Endothelial cell of umbilical vein (primary cell): ENCODE data around the gene ARPC1B. TPM values are rescaled to one million over a fixed set of nuclear protein-coding genes. Genes with fewer than 3 reads are reported as not detected.

Experiments
- BruUV-seq: library from RNA; stranded (reverse); fragments of 400-500 nt; replicated peaks from 2 replicates; lab custom pipeline; 2021; lab: Mats Ljungman, UMichigan
- CTCF ChIA-PET: fragments of 300-600, 350-600 bp; sonication (Branson Sonifier 250); formaldehyde crosslinking; loops from one replicate; lab custom pipeline; 2021; ENCODE audit warnings: antibody characterized with exemption, inconsistent platforms; lab: Charles Lee
- POLR2A ChIA-PET: fragments of 300-600, 350-600 bp; sonication (Branson Sonifier 250); formaldehyde crosslinking; loops from one replicate; lab custom pipeline; 2021; ENCODE audit warnings: antibody characterized with exemption, inconsistent platforms; lab: Charles Lee
- DNase-seq: peaks from one replicate; pipeline ENCODE4 v3.0.0-alpha.2; 2011; ENCODE audit warnings: low read depth, low spot score
- FAIRE-seq: peaks from 2 replicates; lab custom pipeline; 2011; peaks lifted over from hg19 to GRCh38; lab: Jason Lieb, UNC
- H2AFZ ChIP-seq: 2 replicates; pipeline ENCODE4 v1.6.0; 2012; ENCODE audit warnings: low read depth, low read length, control low read depth, inconsistent platforms
- H3K27ac ChIP-seq: 2 replicates; pipeline ENCODE4 v1.5.1; 2011; ENCODE audit warnings: low read depth, mild to moderate bottlenecking, control low read depth, low read length, moderate library complexity; ENCODE audit not compliant: insufficient read depth
- H3K27me3 ChIP-seq, 2 experiments: 2 replicates each; pipeline versions ENCODE4 v1.6.0 to v1.6.1; 2011; ENCODE audit warnings: low read length in 2 of 2, mixed read lengths in 1 of 2; ENCODE audit not compliant: control insufficient read depth in 2 of 2, insufficient read depth in 2 of 2
- H3K36me3 ChIP-seq, 2 experiments: 2 replicates in 1 of 2; 3 replicates in 1 of 2; pipeline ENCODE4 v1.5.1; 2011; ENCODE audit warnings: low read length in 2 of 2, mild to moderate bottlenecking in 1 of 2, moderate library complexity in 1 of 2; ENCODE audit not compliant: control insufficient read depth in 2 of 2, insufficient read depth in 2 of 2; ENCODE audit errors: extremely low read depth in 1 of 2
- H3K4me1 ChIP-seq: 3 replicates; pipeline ENCODE4 v1.5.1; 2011; ENCODE audit warnings: mild to moderate bottlenecking, low read length; ENCODE audit not compliant: control insufficient read depth, insufficient read depth; ENCODE audit errors: extremely low read depth
- H3K4me2 ChIP-seq: 2 replicates; pipeline ENCODE4 v1.6.1; 2011; ENCODE audit warnings: low read length, control low read depth, mixed read lengths; ENCODE audit not compliant: insufficient read depth
- H3K4me3 ChIP-seq, 3 experiments: fragments of 200-600 bp in 1 of 3; sonication (generic), shearing (Covaris generic) in 1 of 3; replicated peaks in 1 of 3; 2 replicates each; pipeline ENCODE4 v1.5.1; 2011 to 2016; ENCODE audit warnings: control low read depth in 3 of 3, low read length in 3 of 3, mild to moderate bottlenecking in 2 of 3, inconsistent platforms in 1 of 3, low read depth in 1 of 3, moderate library complexity in 1 of 3; ENCODE audit not compliant: insufficient read depth in 1 of 3
- H3K79me2 ChIP-seq: 2 replicates; pipeline ENCODE4 v1.6.0; 2012; ENCODE audit warnings: low read length, inconsistent platforms; ENCODE audit not compliant: control insufficient read depth, insufficient read depth
- H3K9ac ChIP-seq: replicated peaks from 2 replicates; pipeline ENCODE3; 2011; ENCODE audit warnings: low read length, control low read depth; ENCODE audit not compliant: insufficient read depth; ENCODE audit errors: extremely low read depth
- H3K9me1 ChIP-seq: replicated peaks from 3 replicates; pipeline ENCODE4 v1.6.0; 2011; ENCODE audit warnings: mild to moderate bottlenecking, low read length; ENCODE audit not compliant: control insufficient read depth, insufficient read depth; ENCODE audit errors: extremely low read depth
- H3K9me3 ChIP-seq: replicated peaks from 2 replicates; pipeline ENCODE4 v1.5.1; 2012; ENCODE audit warnings: low read length, inconsistent platforms; ENCODE audit not compliant: control insufficient read depth, insufficient read depth
- H4K20me1 ChIP-seq: replicated peaks from 2 replicates; pipeline ENCODE3; 2011; ENCODE audit warnings: mild to moderate bottlenecking, low read length; ENCODE audit not compliant: control insufficient read depth, insufficient read depth; ENCODE audit errors: extremely low read depth
- GATA2 ChIP-seq: IDR thresholded peaks from 2 replicates; pipeline ENCODE4 v1.7.0; 2011; ENCODE audit warnings: low read depth, mild to moderate bottlenecking, moderate library complexity, mixed read lengths, low read length; ENCODE audit not compliant: insufficient read length, insufficient read depth
- MAX ChIP-seq: IDR thresholded peaks from 2 replicates; pipeline ENCODE4 v1.6.1; 2011; ENCODE audit not compliant: insufficient read depth, insufficient read length
- MYC ChIP-seq: IDR thresholded peaks from one replicate; pipeline ENCODE4 v1.6.1; 2011; ENCODE audit warnings: mild to moderate bottlenecking, low read depth, low read length
- POLR2AphosphoS5 ChIP-seq: IDR thresholded peaks from 2 replicates; pipeline ENCODE4 v1.6.1; 2012; ENCODE audit warnings: low read depth, mild to moderate bottlenecking, control low read depth, low read length, moderate library complexity; ENCODE audit not compliant: insufficient read depth
- dilution Hi-C: fragments of 300-500 bp; cut with MboI; formaldehyde crosslinking; loops from one replicate; pipeline ENCODE4 v1.15.0; 2019; ENCODE audit warnings: low sequenced_read_pairs; ENCODE audit not compliant: extremely low pct_ligation_motif_present
- intact Hi-C: fragments of 100-400 bp; cut with micrococcal nuclease; formaldehyde crosslinking; loops from one replicate; pipeline ENCODE4 v1.10.0; 2022
- polyA plus RNA-seq, 4 experiments: library from polyadenylated mRNA; depleted of rRNA in 3 of 4; stranded (reverse) in 3 of 4; unstranded in 1 of 4; fragments of >200 nt; gene quantifications; 2 replicates each; pipeline versions ENCODE4 v1.2.1 to v1.2.3, GENCODE V29; 2011 to 2012; ENCODE audit warnings: missing spikeins in 1 of 4
- total RNA-seq: library from RNA; stranded (reverse); gene quantifications from 2 replicates; pipeline ENCODE4 v1.2.3, GENCODE V29; 2021

ARPC1B gene
- total and polyA plus RNA-seq, 2 donors (not counting 3 experiments of a cell fraction or from before 2014, with no cell fraction given): 232 to 831 TPM

- Histone ChIP-seq H3K36me3 (peaks cover 16 to 24% of the 10 kb centered on the region in 2 experiments), H3K4me2 (no peak overlapping the region), H3K4me1 (peaks cover 18% of the 10 kb centered on the region), H2AFZ (no peak overlapping the region), H3K79me2 (peaks cover 54% of the 10 kb centered on the region), H4K20me1 (no peaks in the 10 kb centered on the region), H3K4me3 (no peak overlapping the region), H3K9me1 (no peaks in the 10 kb centered on the region), H3K27ac (no peak overlapping the region), H3K9me3 (no peaks in the 10 kb centered on the region), H3K27me3 (no peaks in the 10 kb centered on the region), H3K9ac (no peak overlapping the region)
- no peak for TF ChIP-seq MYC
- peak; percentile 32 for TF ChIP-seq POLR2AphosphoS5
- DNase-seq: no peak
- dilution Hi-C loops: no loop called here
- FAIRE-seq: no peak
- BruUV-seq: no TSS peak
- ChIA-PET POLR2A (no interaction called here), CTCF (no interaction called here)
- intact Hi-C loops: no loop called here
These were observed 9.4 kb downstream of the ARPC1B start for GRCh38 chr7:99383791-99384370.

DNA sequence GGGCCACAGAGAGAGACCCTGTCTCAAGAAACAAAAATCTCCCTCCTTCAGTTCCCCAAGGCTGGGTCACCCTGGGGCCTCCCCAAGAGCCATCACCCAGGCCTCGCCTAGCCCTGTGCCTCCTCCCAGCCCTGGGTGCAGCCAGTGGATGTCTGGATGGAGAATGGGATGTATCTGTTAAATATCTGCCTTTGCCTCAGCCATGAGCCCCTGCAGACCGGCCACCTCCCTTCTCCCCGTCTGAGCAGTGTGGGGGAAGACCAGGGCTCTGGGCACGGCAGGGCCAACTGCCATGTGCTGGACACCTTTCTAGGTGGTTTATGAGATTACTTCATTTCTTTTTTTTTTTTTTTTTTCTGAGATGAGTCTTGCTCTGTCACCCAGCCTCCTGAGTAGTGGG, 10.0 kb downstream of the ARPC1B start:
- no peaks in the 10 kb centered on the region for H3K9me3 ChIP-seq
- intact Hi-C loops: no loop called here
- no peaks in the 10 kb centered on the region for H4K20me1 ChIP-seq
- no peak overlapping the region for H3K4me2 ChIP-seq
- H3K36me3 ChIP-seq: peaks cover 16 to 27% of the 10 kb centered on the region in 2 experiments
- no peak overlapping the region for H2AFZ ChIP-seq
- H3K4me3 ChIP-seq: no peak overlapping the region
- TF ChIP-seq GATA2: no peak
- no peak for TF ChIP-seq MAX
- no peak for TF ChIP-seq POLR2AphosphoS5
- peaks cover 54% of the 10 kb centered on the region for H3K79me2 ChIP-seq
- CTCF ChIA-PET: no interaction called here
- H3K4me1 ChIP-seq: peaks cover 15% of the 10 kb centered on the region
- no peak overlapping the region for H3K9ac ChIP-seq
- FAIRE-seq (no peak), DNase-seq (no peak)
- POLR2A ChIA-PET: no interaction called here
- dilution Hi-C loops: no loop called here
- H3K27ac ChIP-seq: no peak overlapping the region
- H3K27me3 ChIP-seq: no peaks in the 10 kb centered on the region
- no peaks in the 10 kb centered on the region for H3K9me1 ChIP-seq
- BruUV-seq: no TSS peak
